Thyroid gland (tissue), 4 donors: ENCODE results near the gene CTIF.

Experiments
- CTCF ChIP-seq, 6 experiments: fragments of 200-600 bp in 3 of 6; fragments of 450-650 bp in 3 of 6; sonication (generic) in 3 of 6; IDR thresholded peaks; one replicate each; pipeline ENCODE4 v1.5.1; 2016 to 2019; ENCODE audit warnings: antibody characterized with exemption in 6 of 6, mild to moderate bottlenecking in 2 of 6, inconsistent platforms in 1 of 6, moderate library complexity in 1 of 6
- POLR2A ChIP-seq, 2 donors: fragments of 450-650 bp; IDR thresholded peaks; one replicate each; pipeline ENCODE4 v1.6.1; 2017; ENCODE audit warnings: antibody characterized with exemption in 2 of 2, mild to moderate bottlenecking in 2 of 2, moderate library complexity in 1 of 2

DNA sequence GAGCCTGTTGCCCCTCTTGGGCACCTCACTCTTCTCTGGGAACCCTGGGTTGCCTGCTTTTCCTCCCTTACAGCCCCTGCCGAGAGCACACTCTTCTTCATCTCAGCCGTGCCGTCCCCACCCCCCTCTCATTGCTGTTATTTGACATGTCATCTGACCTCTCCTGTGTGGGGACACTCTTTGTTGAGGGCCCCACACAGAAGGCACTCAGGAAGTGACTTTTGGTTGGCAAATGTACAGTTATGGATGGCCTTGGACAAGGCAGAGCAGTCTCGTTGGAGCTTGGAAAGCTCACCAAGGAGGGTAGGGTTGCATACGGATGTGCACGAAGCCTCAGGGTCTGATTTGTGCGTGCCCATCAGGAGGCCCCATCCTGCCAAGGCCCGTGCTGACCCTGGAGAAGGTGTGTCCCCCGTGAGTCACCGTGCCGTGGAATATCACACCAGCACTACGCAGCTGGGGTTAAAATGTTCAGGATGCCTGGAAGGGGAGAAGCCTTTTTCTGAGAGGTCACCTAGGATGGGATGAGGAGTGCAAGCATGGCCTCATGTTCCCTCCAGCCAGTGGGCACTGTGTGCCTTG lies 93.9 kb downstream of the CTIF start:
- TF ChIP-seq CTCF (IDR thresholded peaks at IDR 0.05), result no peak
- TF ChIP-seq POLR2A (IDR thresholded peaks at IDR 0.05), result no peak
